Right ventricle myocardium inferior (tissue), 1 donor: ENCODE measurements around the gene RPS28. TPM values are rescaled to one million over a fixed set of nuclear protein-coding genes. Genes with fewer than 3 reads are reported as not detected.
"Not testable (repeated sequence)": the region's sequence is repeated elsewhere in the genome, so short reads cannot be mapped to it uniquely, and the experiment has no call there.

ENCODE experiments used
- ATAC-seq: fragments of 200-7000 bp; cut with Tn5 transposase; one replicate; pipeline ENCODE4 v1.9.1; 2020; ENCODE audit warnings: mild to moderate bottlenecking, moderate library complexity
- DNase-seq: peaks from one replicate; pipeline ENCODE4 v3.0.0; 2021; ENCODE audit errors: missing footprints
- intact Hi-C: fragments of 100-400 bp; cut with DNase I; formaldehyde crosslinking; loops from one replicate; pipeline ENCODE4 v1.11.0; 2022
- total RNA-seq: library from RNA; stranded (reverse); fragmentation: NEBNext Ultra II Directional; extraction: Animal tissue kit (Norgen Biotek cat#: 25700); gene quantifications from one replicate; pipeline ENCODE4 v1.2.1, GENCODE V29; 2021
- donor health status: DM: no; HTN: yes; CAD: no; lungs with severe emphysema.

The RPS28 gene
- total RNA-seq, 1 donor from 2014 or later: 1,212 TPM

- no peak for ATAC-seq
- DNase-seq: no peak
- intact Hi-C loops: no loop called here
Measured at GRCh38 chr19:8336072-8336569, 14.8 kb downstream of the RPS28 start.

DNA sequence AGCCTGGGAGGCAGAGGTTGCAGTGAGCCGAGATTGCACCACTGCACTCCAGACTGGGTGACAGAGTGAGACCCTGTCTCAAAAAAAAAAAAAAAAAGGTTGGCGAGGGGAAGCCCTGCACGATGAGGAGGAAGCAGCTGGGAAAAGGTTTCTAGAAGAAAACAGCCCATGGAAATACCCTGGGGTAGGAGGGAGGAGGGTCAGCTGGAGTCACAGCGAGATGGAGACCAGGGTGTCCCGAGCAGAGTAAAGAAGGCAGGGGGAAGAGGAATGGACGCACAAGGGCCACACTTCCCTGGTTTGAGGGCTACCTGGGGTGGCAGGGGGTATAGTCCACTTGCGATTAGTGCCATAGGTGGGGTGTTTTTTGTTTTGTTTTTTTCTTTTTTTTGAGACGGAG lies 15.4 kb downstream of the RPS28 start:
- no peak for DNase-seq
- intact Hi-C loops: no loop called here
- no peak for ATAC-seq

DNA sequence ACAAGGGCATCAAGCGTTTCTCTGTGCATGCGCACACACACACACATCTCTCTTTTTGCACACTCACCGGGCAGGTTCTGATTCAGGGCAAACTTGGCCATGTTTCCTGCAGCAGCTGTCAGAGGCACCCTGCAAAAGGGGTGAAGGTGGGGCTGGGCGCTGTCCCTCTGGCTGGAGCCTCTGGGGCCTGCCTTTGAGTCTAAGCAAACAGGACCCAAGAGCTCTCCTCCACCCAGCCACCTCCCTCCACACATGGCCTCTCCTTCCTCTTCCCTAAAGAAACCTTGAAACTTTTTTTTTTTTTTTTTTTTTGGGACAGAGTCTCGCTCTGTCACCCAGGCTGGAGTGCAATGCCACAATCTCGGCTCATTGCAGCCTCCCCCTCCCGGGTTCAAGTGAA lies 16.4 kb downstream of the RPS28 start:
- intact Hi-C loops: no loop called here
- no peak for DNase-seq
- no peak for ATAC-seq

- ATAC-seq (no peak), DNase-seq (no peak)
- intact Hi-C loops: no loop called here
Measured at GRCh38 chr19:8338835-8339234, 17.5 kb downstream of the RPS28 start.

DNA sequence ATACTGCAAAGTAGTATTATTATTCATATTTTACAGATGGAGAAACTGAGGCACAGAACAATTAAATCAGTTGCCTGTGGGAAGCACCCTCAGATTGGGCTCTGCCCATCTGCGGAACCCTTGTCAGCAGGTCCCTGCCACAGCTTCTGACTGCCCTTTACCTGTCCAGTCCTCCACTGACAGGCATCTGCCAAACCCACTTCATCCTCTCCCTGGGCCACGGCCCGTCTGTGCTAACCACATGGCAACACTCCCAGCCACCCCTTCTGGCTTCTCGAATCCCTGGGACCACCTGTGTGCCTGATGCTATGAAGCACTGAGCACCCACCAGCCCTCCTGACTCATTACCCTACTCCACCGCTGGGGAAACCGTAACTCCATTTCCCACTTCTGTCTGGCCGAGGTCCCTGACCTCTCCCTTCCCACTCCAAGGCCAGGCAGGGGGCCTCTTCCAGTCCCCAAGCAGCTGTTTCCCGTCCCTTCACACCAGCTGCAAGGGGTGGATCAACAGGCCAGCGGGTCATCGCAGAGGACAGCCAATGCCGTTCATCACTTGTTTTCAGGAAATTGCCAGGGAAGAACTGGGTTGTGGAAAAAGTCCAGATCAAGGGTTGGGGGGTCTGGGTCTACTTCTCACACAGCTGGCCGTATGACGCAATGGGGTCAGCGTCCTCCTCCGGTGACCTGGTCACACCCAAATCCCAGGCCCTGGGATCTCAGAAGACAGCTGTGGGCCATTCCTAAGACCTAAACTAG lies 19.2 kb downstream of the RPS28 start:
- DNase-seq (peak; percentile 85), ATAC-seq (peak; percentile 69)
- intact Hi-C loops: no loop called here

DNA sequence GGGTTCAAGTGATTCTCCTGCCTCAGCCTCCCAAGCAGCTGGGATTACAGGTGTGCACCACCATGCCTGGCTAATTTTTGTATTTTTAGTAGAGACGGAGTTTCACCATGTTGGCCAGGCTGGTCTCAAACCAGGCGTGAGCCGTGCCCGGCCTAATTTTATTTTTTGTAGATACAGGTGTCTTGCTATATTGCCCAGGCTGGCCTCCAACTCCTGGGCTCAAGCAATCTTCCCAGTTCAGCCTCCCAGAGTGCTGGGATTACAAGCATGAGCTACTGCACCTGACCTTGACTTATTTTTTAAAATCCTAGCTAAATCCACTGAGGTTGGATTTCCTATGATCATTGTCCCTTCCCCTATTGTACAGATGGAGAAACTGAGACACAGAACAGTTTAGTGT lies 20.2 kb downstream of the RPS28 start:
- DNase-seq: peak; percentile 45
- ATAC-seq, intact Hi-C loops: not testable (repeated sequence)

DNA sequence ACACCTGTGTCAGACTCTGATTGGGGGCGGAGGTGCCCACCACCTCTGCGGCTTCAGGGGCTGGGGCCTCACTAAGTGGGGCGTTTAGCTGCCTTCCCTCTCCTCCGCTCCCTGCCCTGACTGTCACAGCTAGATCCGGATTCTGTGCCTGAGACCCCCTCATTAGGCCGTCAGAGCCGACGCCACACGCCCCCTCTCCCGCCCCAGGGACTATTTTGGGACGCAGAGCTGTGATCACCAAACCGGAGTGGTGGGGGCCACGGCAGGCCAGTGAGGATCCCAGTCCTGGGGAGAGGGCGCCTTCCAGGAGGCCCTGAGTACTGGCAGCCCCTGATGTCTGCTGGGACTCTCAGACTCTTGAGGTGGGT lies 21.0 kb downstream of the RPS28 start:
- DNase-seq (no peak), ATAC-seq (no peak)
- intact Hi-C loops: no loop called here

- intact Hi-C loops: no loop called here
- peak; percentile 97 for ATAC-seq
- peak; percentile 98 for DNase-seq
Measured at GRCh38 chr19:8342684-8343482, 21.6 kb downstream of the RPS28 start, which contains the start of gene KANK3. KANK3 (minus strand) TSS chr19:8343262; CDS start chr19:8337828, 5,434 bp downstream.

DNA sequence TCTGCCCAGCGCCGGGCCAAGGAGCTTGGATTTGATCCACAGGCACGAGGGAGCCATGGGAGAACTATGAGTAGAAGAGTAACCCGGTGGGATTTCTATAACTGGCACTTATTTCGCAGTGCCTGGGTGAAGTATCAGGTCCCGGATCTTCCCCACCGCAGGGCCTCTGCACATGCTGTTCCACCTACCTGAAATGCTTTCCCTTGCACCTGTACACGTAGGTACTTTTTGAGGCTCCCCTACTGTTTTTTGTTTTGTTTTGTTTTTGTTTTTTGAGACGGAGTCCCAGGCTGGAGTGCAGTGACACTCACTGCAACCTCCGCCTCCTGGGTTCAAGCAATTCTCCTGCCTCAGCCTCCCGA lies 22.2 kb downstream of the RPS28 start:
- intact Hi-C loops: no loop called here
- no peak for DNase-seq
- no peak for ATAC-seq

DNA sequence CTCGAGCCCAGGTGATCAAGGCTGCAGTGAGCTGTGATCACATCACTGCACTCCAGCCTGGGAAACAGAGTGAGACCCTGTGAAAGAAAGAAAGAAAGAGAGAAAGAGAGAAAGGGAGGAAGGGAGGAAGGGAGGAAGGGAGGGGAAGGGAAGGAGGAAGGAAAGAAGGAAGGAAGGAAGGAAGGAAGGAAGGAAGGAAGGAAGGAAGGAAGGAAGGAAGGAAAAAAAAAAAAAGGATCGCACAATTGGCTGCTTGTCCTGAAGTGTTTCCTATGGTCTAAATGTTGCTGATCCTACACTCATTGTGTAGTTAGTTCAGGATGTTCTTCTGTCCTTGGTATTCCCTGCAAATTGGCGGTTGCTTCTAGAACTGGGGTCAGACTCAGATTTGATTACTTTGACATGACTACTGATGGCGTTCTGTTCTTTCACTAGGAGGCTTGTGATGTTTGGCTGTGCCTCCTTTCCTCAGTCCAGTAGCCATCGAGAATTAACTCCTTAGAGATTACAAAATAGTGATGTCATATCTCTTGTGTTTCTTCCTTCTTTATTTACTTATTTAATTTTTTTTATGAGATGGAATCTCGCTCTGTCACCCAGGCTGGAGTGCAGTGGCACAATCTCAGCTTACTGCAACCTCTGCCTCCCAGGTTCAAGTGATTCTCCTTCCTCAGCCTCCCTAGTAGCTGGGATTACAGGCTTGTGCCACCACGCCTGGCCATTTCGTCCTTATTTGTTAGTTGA lies 28.5 kb downstream of the RPS28 start:
- ATAC-seq: not testable (repeated sequence)
- intact Hi-C loops: loop anchor here (5.0 kb wide), 1 partner anchor 228 kb away; the partner anchor contains the start of gene MYO1F

DNA sequence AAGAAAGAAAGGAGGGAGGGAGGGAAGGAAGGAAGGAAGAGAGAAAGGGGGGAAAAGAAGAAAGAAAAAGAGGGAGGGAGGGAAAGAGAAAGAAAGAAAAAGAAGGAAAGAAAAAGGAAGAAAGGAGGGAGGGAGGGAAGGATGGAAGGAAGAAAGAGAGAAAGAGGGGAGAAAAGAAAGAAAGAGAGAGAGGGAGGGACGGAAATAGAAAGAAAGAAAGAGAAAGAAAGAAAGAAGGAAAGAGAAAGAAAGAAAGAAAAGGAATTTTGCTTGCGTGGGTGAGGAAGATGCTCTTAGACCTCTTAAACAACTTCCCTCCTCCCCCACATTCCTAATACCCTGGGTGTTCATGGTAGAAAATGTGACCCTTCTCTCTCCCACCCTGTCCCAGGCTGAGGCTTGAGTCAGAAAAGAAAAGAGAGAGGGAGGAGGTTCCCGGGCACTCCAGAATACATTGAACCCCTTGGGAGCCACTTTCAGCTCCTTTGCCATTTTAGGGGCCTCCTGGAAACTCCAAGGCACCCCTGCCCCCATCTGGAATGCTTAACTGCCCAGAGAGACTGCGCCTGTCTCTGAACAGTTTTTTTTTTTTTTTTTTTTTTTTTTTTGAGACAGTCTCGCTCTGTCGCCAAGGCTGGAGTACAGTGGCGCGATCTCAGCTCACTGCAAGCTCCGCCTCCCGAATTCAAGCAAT lies 31.0 kb downstream of the RPS28 start:
- no peak for ATAC-seq
- intact Hi-C loops: loop anchor here (5.0 kb wide), 1 partner anchor 225 kb away; the partner anchor contains the start of gene MYO1F
- no peak for DNase-seq

More for the DNA sequence above, 28.5 kb downstream of the RPS28 start:
- DNase-seq: not testable (repeated sequence)

- intact Hi-C loops: loop anchor here (5.0 kb wide), 1 partner anchor 224 kb away; the partner anchor contains the start of gene MYO1F
- ATAC-seq, DNase-seq: not testable (repeated sequence)
Measured at GRCh38 chr19:8352845-8353244, 31.5 kb downstream of the RPS28 start.

DNA sequence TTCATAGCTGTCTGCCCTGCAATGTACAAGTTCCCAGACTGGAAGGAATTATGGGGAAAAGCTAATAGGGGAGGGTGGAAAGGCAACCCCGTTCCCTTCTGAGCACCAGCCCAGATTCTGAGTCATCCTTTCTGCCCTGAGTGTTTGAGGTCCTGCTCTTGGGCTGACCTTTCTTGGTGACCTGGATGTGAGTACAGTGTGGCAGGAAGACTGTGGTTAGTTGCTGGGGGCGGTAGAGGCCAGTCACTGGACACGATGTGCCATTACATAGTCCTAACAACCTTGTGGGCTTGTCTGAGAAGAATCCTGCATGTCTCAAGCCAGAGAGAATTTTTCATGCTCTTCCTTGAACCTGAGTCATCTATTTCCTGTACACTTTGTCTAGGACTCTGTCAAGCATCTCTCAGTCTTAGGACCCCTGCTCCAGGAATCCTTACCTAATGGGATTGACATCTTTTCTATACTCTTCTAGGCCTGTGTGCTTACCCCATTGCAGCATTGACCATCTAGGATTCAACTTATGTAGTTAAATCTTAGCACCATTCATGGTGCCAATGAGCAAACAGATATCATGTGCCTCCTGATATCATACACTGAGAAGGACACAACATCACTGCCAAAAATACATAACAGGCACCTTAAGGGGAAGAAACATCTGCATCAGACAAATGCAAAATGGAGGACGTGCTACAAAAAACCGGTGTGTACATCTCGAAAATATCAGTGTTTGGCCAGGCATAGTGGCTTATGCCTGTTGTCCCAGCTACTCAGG lies 34.5 kb downstream of the RPS28 start:
- intact Hi-C loops: loop anchor here (2.0 kb wide), 2 partner anchors 41 to 151 kb away; no protein-coding TSS in a partner anchor
- DNase-seq: no peak
- no peak for ATAC-seq

- no peak for DNase-seq
- intact Hi-C loops: no loop called here
- no peak for ATAC-seq
Measured at GRCh38 chr19:8357007-8357521, 35.8 kb downstream of the RPS28 start.

- DNase-seq (no peak), ATAC-seq (no peak)
- intact Hi-C loops: no loop called here
Measured at GRCh38 chr19:8358948-8359347, 37.7 kb downstream of the RPS28 start.

DNA sequence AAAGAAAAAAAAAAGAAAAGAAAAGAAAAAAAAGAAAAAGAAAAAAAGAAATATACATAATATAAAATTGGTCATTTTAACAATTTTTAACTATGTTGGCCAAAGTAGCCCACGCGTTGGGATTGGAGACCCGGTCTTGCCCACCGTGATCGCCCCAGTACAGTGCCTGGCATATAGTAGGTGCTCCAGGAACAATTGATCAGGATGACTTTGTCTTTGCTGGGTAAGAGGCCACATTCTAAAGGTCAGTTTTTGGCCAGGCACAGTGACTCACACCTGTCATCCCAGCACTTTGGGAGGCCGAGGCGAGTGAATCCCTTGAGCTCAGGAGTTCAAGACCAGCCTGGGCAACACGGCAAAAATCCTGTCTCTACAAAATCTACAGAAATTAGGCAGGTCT lies 38.9 kb downstream of the RPS28 start:
- no peak for ATAC-seq
- DNase-seq: no peak
- intact Hi-C loops: no loop called here
